Pulmonary artery endothelial cell (primary cell): ENCODE data around the gene BMP10. TPM values are rescaled to one million over a fixed set of nuclear protein-coding genes. Genes with fewer than 3 reads are reported as not detected.
"Not testable (repeated sequence)": the region's sequence is repeated elsewhere in the genome, so short reads cannot be mapped to it uniquely, and the experiment has no call there.

Experiments used
- DNase-seq: peaks from one replicate; pipeline ENCODE4 v3.0.0-alpha.2; 2011; ENCODE audit warnings: low read depth, low spot score
- total RNA-seq: library from RNA; depleted of rRNA; stranded (reverse); fragments of >200 nt; gene quantifications from 2 replicates; pipeline ENCODE4 v1.2.3, GENCODE V29; 2014

Gene BMP10
- total RNA-seq, 1 donor from 2014 or later: not detected

DNA sequence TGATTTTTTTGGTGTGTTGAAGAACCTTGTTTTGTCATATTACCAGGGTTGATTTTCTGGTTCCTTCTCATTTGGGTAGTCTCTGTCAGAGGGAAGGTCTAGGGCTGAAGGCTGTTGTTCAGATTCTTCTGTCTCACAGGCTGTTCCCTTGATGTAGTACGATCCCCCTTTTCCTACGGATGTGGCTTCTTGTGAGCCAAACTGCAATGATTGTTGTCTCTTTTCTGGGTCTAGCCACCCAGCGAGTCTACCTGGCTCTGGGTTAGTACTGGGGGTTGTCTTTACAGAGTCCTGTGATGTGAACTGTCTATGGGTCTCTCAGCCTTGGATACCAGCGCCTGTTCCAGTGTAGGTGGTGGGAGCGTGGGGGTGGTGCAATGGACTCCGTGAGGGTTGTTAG lies 24.8 kb upstream of the BMP10 start:
- not testable (repeated sequence) for DNase-seq

- no peak for DNase-seq
Observed at GRCh38 chr2:68889500-68889899, 18.3 kb upstream of the BMP10 start.

DNA sequence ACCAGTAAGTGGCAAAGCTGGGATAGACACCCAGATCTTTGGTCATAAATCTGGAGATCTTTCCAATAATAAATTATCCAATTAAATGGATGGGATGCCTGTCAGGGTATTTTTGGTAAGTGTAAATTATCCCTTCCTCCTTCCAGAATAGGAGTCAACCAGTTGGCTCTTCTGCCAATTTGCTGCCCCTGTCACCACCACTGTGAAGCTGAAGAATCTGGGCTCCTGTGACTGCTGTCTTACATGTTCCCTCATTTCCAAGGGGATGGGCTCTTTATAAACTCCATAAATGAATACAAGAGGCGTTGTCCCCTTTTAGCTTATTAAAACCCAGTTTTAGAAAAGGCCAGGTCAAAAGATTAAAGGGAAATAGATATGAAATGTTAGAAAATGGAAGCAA lies 17.8 kb upstream of the BMP10 start:
- DNase-seq: no peak

GRCh38 chr2:68888038-68888704 lies 17.0 kb upstream of the BMP10 start:
- DNase-seq: no peak

DNA sequence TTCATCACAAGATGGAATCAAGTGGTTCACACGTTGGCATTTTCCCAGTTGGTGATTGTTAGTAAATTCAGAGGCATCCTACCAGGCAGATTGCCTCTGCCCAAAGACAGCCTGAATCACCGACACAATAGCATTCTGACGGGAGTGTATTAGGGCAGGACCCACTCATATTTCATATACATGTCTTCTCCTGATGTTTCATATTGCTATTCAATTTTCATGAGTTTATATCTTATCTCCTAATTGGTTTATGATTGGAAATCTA lies 14.5 kb upstream of the BMP10 start:
- no peak for DNase-seq

DNA sequence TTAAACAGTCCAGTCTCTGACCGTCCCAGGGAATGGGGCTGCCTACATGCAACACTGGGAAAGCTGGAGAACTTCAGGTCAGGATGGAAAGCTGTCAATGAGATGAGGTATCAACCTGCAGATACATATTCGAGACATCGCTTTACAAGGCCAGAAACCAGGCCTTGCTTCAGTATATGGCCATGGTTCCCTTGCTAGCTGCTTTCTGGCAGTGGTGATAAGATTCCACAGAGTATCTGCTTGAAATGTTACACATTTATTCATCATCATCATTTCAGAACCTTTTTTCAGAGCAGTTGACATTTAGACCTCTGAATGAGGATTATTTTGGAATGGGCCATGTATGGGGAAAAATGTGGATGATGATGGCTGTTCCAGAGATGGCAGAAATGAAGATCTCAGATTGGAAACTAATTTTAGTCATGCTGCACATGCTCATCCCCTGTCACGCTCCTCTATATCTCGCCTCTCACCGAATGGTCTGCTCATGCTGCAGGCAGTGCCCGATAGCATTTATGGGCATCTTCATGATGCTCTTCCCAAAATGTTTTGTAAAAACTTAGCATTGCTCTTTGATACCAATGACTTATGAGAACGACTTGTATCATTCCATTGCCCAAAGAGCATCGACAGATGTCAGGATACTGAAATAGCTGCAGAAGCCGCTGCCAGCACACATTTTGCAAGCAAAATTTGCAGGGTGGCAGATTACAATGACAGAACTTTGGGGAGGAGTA lies 14.0 kb upstream of the BMP10 start:
- DNase-seq: no peak

- no peak for DNase-seq
Observed at GRCh38 chr2:68880213-68880612, 9.0 kb upstream of the BMP10 start.

DNA sequence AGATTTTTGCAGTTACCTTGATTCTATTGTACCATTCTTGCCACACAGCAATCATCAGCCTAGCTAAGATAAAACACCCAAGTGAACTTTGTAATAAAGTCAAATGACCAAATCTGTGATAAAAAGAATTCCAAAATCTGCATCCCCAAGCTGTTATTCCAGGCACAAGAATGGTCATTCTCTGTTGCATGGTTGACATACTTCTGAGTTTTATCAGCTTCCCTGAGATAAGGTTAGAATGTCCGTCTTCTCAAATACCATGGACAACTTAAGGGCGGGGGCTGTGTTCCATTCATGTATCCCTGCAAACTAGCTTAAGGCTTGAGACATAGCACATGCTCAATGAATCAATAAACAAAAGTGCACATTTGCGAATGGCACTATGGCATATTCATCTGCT lies 8.1 kb upstream of the BMP10 start:
- DNase-seq: peak; percentile 66

GRCh38 chr2:68878753-68879152 lies 7.6 kb upstream of the BMP10 start:
- no peak for DNase-seq

- DNase-seq: no peak
Observed at GRCh38 chr2:68878071-68878711, 7.0 kb upstream of the BMP10 start.

GRCh38 chr2:68877079-68877772 lies 6.0 kb upstream of the BMP10 start:
- no peak for DNase-seq

- DNase-seq: peak; percentile 75
Observed at GRCh38 chr2:68870215-68870614, 982 bp downstream of the BMP10 start.

DNA sequence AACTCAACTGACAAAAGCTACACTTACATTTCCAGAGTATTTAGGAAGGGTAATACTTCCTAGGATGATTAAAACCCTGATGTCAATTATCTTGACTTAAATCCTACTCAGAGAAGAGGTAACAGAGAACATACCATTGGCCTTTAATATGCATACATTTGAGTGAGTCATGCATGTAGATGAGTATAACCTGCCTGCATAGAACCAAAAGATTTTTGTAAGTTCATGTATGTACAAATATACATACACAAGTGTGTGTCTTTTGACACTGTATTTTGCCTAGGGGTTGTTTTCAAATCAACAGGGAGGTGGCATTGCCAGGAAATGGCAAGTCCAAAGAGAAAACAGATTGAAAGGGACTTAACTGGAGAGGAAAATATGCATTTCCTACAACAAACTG lies 6.1 kb downstream of the BMP10 start:
- DNase-seq: no peak

GRCh38 chr2:68863996-68864395 lies 7.2 kb downstream of the BMP10 start:
- DNase-seq: no peak

DNA sequence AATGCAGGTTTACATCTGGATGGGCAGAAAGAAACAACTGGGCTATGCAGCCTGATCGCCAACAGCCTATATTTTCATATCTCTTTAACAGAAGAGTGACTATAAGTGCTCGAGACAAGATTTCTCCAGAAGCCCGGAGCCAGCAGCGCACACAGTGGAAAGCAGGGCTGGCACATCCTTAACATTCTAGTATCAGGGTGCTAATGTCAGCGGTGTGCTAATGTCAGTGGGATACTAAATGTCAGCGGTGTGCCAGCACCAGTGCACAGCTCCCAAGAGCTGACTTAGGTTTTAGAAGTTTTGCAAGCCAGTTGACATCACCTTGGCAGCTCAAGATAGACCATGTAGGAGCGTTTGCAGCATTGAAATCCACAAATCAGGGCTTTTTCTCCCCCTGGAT lies 8.3 kb downstream of the BMP10 start:
- no peak for DNase-seq

DNA sequence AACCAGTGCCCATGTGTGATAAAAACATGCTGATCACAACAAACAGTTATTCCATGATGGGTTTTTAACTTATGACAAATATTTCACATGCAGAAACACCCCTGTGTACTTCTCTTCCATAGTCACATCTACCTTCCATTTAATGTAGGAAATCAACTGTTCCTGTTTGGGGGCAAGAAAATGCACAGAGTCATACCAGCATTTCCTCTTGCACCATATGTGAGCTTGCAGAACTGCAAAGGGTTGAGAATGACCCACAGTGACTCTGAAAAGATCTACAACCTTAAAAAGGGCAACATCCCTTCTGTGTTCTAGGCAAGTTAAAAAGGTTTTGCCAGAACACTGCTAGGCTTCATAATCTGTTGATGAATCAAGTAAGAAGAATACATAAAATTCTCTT lies 9.9 kb downstream of the BMP10 start:
- DNase-seq: no peak

- DNase-seq: no peak
Observed at GRCh38 chr2:68860111-68860510, 11.1 kb downstream of the BMP10 start.

- no peak for DNase-seq
Observed at GRCh38 chr2:68857855-68858456, 13.2 kb downstream of the BMP10 start.

DNA sequence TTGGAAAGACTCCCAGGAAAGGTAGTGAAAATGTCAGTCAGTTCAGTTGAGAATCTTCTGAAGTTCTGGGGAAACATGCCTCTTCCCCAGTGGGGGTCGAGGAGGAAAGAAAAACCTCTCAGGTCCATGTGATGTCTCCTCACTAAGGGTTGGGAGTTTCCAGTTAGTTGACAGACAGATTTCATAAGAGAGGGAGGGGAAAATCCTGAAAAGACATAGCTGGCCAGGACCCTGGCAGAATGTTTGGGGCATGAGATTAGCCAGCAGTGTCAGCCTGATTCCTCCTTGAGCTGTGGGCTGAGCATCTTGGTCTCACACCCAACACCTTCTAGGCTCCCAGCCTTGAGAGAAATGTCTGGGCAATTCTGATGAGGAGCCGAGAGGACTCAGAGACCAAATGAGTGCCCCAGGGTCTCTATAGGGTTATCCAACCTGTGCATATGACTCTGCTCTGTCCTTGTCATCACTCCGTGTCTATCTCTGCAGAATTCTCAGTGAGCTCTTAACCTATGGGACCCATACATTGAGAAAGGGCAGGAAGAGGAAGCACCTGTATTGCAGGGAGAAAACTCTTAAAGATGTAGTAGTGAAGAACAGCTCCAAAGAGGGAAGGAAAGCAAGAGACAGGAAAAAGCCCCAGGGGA lies 13.9 kb downstream of the BMP10 start:
- DNase-seq: no peak

GRCh38 chr2:68855550-68855949 lies 15.6 kb downstream of the BMP10 start:
- no peak for DNase-seq

- DNase-seq: no peak
Observed at GRCh38 chr2:68854476-68854875, 16.7 kb downstream of the BMP10 start.

- DNase-seq: no peak
Observed at GRCh38 chr2:68853915-68854314, 17.3 kb downstream of the BMP10 start.
